ACC112 (cell line): ENCODE measurements around the gene FAT1.

Source experiments
- H2AFZ ChIP-seq: fragments of 200-600 bp; sonication (generic); one replicate; pipeline ENCODE4 v1.6.0; 2017; ENCODE audit warnings: antibody characterized with exemption, low read length; ENCODE audit not compliant: unreplicated experiment
- H3K27ac ChIP-seq: fragments of 200-600 bp; sonication (generic); 2 replicates; pipeline ENCODE4 v1.5.1; 2014; ENCODE audit warnings: low read depth, mild to moderate bottlenecking, antibody characterized with exemption, low read length, moderate library complexity
- H3K27me3 ChIP-seq: fragments of 200-600 bp; sonication (generic); 2 replicates; pipeline ENCODE4 v1.6.1; 2014; ENCODE audit warnings: mild to moderate bottlenecking, antibody characterized with exemption, low read length, moderate library complexity, mixed read lengths; ENCODE audit not compliant: insufficient read depth
- H3K36me3 ChIP-seq: fragments of 200-600 bp; sonication (generic); 2 replicates; pipeline ENCODE4 v1.6.1; 2016; ENCODE audit warnings: mild to moderate bottlenecking, antibody characterized with exemption, low read length, moderate library complexity, mixed read lengths; ENCODE audit not compliant: insufficient read depth
- H3K4me1 ChIP-seq: fragments of 200-600 bp; sonication (generic); one replicate; pipeline ENCODE4 v1.6.1; 2016; ENCODE audit warnings: low read length, mixed read lengths; ENCODE audit not compliant: insufficient read depth, unreplicated experiment, control insufficient read depth
- H3K4me3 ChIP-seq: fragments of 200-600 bp; sonication (generic); 2 replicates; pipeline ENCODE4 v1.5.1; 2014; ENCODE audit warnings: mild to moderate bottlenecking, low read depth, low read length
- H3K79me2 ChIP-seq: fragments of 200-600 bp; sonication (generic); one replicate; pipeline ENCODE4 v1.6.0; 2016; ENCODE audit warnings: low read length; ENCODE audit not compliant: control insufficient read depth, unreplicated experiment, insufficient read depth

The FAT1 gene

DNA sequence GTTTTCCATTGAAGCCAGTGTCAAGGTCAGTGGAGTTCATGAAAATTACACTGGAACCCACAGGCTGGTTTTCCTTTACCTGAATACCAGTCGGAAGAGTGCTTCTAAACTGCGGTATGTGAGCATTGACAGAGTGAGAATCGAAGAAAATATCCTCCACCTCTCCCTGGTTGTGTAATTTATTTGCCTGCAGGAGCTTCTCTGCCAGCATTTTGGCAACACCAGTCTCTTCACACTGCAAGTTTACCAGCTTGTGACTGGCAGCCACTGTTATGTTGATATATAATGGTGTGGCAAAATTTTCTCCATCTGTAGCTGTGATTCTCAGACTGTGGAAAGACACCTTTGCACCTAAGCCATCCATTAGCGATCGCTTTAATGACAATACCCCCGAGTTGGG is 16.1 kb downstream of the FAT1 start:
- peaks cover 42% of the 10 kb centered on the region for H3K79me2 ChIP-seq
- H3K36me3 ChIP-seq, result peaks cover 17% of the 10 kb centered on the region

DNA sequence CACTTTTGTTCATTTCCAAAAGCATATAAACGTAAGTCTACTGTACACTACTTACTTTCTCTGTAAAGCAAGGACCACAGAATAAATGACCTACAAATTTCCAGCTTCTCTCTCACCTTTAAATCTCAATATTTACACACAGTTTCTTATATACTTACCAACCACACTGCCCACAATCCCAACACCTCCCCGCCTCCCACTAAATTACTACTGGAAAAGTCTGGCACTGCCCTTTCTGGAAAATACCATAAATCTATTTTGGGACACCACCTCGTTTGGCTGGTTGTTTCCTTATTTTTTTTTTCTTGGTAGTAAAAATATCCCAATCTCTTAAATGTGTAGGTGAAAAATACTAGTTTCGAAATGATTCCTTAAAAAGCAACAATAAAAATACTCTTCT is 19.6 kb downstream of the FAT1 start:
- peaks cover 60% of the 10 kb centered on the region for H3K79me2 ChIP-seq

More for the DNA sequence above, 16.1 kb downstream of the FAT1 start:
- H3K27me3 ChIP-seq, result no peaks in the 10 kb centered on the region
- no peak overlapping the region for H3K4me3 ChIP-seq
- H3K27ac ChIP-seq, result no peak overlapping the region
- no peak overlapping the region for H2AFZ ChIP-seq
- no peaks in the 10 kb centered on the region for H3K4me1 ChIP-seq

DNA sequence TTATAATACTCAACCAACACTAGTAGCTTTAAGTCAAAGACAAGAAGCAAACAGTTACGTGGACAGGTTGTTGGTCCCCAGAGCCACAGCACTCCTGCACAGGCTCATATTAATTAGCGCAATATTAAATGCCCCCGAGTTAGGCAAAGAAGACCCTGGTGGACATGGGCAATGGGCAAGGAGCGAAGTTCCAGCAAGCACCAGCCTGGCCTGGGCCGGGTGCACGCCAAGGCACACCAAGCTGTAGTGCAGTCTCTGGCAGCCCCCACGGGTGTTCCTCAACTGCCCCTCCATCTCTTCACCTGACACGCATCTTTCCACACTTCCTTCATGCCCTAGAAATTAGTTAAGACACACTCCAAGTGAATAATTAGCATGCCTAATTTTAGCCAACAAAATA is 20.1 kb downstream of the FAT1 start:
- Histone ChIP-seq H3K27me3 (no peaks in the 10 kb centered on the region), H3K36me3 (peaks cover 25% of the 10 kb centered on the region), H2AFZ (no peak overlapping the region), H3K27ac (no peak overlapping the region), H3K4me1 (peaks cover 16% of the 10 kb centered on the region), H3K4me3 (no peak overlapping the region), H3K79me2 (peaks cover 60% of the 10 kb centered on the region)

More for the DNA sequence above, 19.6 kb downstream of the FAT1 start:
- Histone ChIP-seq H3K4me3 (no peak overlapping the region), H3K4me1 (peaks cover 16% of the 10 kb centered on the region), H2AFZ (no peak overlapping the region), H3K36me3 (peaks cover 26% of the 10 kb centered on the region), H3K27me3 (no peaks in the 10 kb centered on the region), H3K27ac (no peak overlapping the region)

DNA sequence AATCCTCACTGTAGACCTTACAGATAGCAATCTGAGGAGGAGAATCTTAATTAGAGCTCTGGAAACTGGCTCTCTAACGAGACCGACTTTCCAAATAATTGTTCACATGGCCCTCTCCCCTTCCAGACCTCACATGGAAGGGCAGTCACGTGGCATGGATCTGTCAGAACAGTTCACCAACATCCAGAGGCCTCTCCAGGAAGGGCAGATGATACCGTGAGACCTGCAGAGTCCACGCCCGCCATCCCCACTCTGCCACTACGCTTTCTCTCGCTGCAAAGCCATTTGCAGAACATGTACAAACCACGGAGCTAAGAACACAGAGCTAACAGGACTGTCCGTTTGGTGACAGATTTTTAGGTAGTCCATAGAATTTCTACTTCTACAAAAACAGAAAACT is 20.7 kb downstream of the FAT1 start:
- no peak overlapping the region for H3K4me3 ChIP-seq
- peaks cover 66% of the 10 kb centered on the region for H3K79me2 ChIP-seq

DNA sequence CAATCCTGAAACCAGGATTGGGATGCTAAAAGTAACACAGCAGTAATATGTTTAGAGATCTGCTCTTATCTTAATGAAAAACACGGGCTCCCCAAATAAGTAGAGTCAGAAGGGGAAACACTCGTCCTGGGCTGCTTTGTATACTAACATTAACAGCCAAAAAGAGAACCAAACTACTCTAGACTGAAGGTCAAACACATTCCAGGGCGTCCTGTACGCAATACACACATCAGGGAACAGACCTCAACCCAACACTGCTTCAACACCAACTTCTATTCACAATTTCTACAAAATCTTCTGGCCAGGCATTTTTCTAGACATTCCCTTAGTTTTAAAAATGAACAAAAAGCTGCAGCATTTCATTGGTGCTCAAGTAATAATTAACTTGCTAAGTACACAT is 21.4 kb downstream of the FAT1 start:
- Histone ChIP-seq H3K27ac (no peak overlapping the region), H2AFZ (no peak overlapping the region)

More for the DNA sequence above, 20.7 kb downstream of the FAT1 start:
- Histone ChIP-seq H3K27ac (no peak overlapping the region), H3K4me1 (peaks cover 16% of the 10 kb centered on the region), H2AFZ (no peak overlapping the region), H3K36me3 (peaks cover 19% of the 10 kb centered on the region; the same call in 1 of the 2 replicates), H3K27me3 (no peaks in the 10 kb centered on the region)

DNA sequence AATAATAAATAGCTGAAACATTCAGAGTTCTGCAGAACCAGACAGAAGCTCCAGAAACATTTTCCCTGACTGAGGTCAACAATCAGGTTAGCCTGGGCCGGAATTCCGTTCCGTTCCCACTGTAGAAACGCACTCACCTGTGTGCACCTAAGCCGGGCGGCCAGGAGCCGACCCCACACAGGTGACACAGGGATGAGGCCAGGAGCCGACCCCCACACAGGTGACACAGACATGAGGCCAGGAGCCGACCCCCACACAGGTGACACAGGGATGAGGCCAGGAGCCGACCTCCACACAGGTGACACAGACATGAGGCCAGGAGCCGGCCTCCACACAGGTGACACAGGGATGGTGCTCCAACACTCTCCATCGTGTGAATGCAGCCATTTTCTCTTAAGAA is 21.9 kb downstream of the FAT1 start:
- Histone ChIP-seq H3K27ac (peak overlapping the region; percentile 81), H3K79me2 (peaks cover 76% of the 10 kb centered on the region), H3K27me3 (no peaks in the 10 kb centered on the region), H2AFZ (no peak overlapping the region), H3K4me3 (peak overlapping the region; percentile 63; the same call in 1 of the 2 replicates), H3K36me3 (0 out of 2 replicates have a peak, but pooled peaks cover 10% of the 10 kb centered on the region), H3K4me1 (peaks cover 16% of the 10 kb centered on the region)

More for the DNA sequence above, 21.4 kb downstream of the FAT1 start:
- H3K4me1 ChIP-seq, result peaks cover 16% of the 10 kb centered on the region
- H3K36me3 ChIP-seq, result peaks cover 15% of the 10 kb centered on the region; the same call in 1 of the 2 replicates
- H3K4me3 ChIP-seq, result no peak overlapping the region
- peaks cover 72% of the 10 kb centered on the region for H3K79me2 ChIP-seq
- no peaks in the 10 kb centered on the region for H3K27me3 ChIP-seq

DNA sequence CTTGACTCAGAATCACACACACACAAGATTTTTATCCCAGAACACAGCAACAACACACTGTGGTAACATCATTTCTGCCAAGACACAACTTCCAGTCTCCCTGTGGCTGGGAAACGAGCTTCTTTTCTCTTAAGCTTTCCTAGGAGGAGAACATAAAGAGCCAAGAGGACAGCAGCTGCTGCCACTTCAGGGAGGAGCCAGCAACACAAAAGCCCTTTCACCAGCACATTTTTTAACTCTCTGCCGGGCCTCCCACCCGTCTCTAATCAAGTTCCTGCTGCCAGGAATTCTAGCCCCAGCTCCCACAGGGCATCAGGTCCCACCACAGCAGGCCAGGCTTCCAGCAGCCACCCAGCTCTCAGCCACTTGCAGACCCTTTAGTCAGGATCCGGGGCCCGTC is 22.4 kb downstream of the FAT1 start:
- peak overlapping the region; percentile 81 for H3K27ac ChIP-seq
- H3K4me1 ChIP-seq, result peaks cover 16% of the 10 kb centered on the region

DNA sequence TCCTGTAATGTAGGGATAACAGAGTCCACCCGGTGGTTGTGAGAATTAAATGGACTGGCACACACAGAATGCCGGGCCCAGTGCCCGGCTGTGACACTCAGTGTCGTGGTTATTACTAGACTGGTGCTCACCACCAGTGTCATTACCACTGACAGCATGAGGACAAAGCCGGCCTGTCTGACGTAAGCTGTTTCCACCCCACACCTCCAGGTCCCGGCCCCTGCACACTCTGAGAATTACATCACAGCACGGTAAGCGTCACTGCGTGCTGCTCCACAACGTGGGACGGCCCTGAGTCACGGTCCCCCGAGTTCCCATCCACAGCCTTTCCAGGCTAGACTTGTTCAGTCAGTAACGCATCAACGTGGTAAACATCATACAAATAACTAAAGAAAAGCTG is 22.9 kb downstream of the FAT1 start:
- Histone ChIP-seq H2AFZ (no peak overlapping the region), H3K4me1 (peaks cover 16% of the 10 kb centered on the region), H3K4me3 (peak overlapping the region; percentile 63), H3K27ac (peak overlapping the region; percentile 81), H3K36me3 (0 out of 2 replicates have a peak, but pooled peaks cover 8% of the 10 kb centered on the region), H3K79me2 (peaks cover 74% of the 10 kb centered on the region), H3K27me3 (no peaks in the 10 kb centered on the region)

More for the DNA sequence above, 22.4 kb downstream of the FAT1 start:
- H3K27me3 ChIP-seq, result no peaks in the 10 kb centered on the region
- H3K4me3 ChIP-seq, result peak overlapping the region; percentile 63
- 0 out of 2 replicates have a peak, but pooled peaks cover 8% of the 10 kb centered on the region for H3K36me3 ChIP-seq
- no peak overlapping the region for H2AFZ ChIP-seq
- H3K79me2 ChIP-seq, result peaks cover 76% of the 10 kb centered on the region

DNA sequence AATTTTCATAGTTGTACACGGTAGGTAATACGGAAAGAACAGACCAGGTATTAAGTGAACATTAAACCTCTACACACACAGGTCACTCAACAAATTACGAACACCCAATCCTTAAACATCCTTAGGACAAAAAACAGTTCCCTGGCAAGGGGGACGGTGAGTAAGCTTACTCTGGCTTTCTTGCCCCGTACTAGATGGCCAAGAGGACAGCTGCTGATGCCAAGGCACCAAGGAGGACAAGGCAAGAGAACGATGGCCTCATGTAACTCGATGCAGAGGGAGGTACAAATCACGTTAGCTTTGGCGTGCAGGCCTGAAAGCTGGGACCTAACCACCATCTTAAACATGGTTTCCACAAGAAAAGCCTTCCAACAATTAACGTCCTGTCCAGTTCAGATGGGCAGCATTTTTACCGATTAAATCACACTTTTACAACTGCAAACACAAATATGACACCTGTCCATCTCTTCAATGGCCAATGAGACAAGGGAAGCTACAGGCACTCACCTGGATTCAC is 23.7 kb downstream of the FAT1 start:
- Histone ChIP-seq H3K79me2 (peaks cover 79% of the 10 kb centered on the region), H3K4me1 (peaks cover 16% of the 10 kb centered on the region), H3K4me3 (no peak overlapping the region), H2AFZ (no peak overlapping the region), H3K27me3 (no peaks in the 10 kb centered on the region), H3K27ac (peak overlapping the region; percentile 81), H3K36me3 (0 out of 2 replicates have a peak, but pooled peaks cover 8% of the 10 kb centered on the region)

DNA sequence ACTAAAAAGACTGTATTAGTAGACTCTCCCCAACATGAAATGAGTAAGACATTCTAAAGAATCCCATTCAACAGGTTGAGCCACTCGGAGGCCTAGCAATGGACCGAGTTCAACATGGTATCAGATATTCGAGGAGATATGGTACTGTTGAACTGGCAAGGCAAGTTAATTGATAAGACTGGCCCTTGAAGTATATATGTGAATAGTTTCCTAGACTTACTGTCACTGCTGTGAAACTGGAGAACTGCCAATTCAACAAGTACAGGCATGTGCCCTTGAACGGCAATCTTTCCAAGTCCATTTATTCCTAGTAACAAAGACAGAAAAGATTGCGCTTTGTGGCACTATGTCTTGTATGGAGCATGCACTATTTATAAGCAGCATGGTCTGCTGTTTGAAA is 24.4 kb downstream of the FAT1 start:
- H3K4me1 ChIP-seq, result peaks cover 16% of the 10 kb centered on the region
- no peak overlapping the region for H2AFZ ChIP-seq
- H3K27ac ChIP-seq, result no peak overlapping the region
- H3K36me3 ChIP-seq, result 0 out of 2 replicates have a peak, but pooled peaks cover 8% of the 10 kb centered on the region
- peaks cover 76% of the 10 kb centered on the region for H3K79me2 ChIP-seq
- H3K27me3 ChIP-seq, result no peaks in the 10 kb centered on the region
- H3K4me3 ChIP-seq, result no peak overlapping the region

DNA sequence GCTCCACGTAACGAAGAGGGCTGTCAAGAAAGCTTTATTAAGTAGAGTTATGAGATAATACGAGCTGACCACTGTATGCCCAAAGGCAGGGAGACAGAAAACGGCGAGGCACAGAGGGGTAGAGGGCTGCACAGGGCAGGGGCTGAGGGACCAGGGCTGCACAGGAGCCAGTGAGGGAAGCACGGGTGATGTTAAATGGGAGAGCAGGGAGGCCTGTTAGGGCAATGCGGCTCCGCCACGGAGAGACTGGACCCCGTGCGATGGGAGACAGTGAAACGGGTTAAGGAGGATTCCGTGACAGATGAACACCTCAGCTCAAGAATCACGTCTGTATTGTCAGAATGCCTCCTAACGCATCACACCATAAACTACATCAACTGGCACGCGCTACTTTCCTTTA is 25.1 kb downstream of the FAT1 start:
- peaks cover 23% of the 10 kb centered on the region for H3K4me1 ChIP-seq
- H3K79me2 ChIP-seq, result peaks cover 74% of the 10 kb centered on the region
- no peak overlapping the region for H2AFZ ChIP-seq
- no peaks in the 10 kb centered on the region for H3K27me3 ChIP-seq
- H3K36me3 ChIP-seq, result 0 out of 2 replicates have a peak, but pooled peaks cover 8% of the 10 kb centered on the region
- no peak overlapping the region for H3K4me3 ChIP-seq
- no peak overlapping the region for H3K27ac ChIP-seq
